KMS-11 (cell line): ENCODE data around the gene PTX4.

Source experiments
- H2AFZ ChIP-seq: fragments of 200-600 bp; sonication (generic); 2 replicates; pipeline ENCODE4 v1.6.1; 2016; ENCODE audit warnings: antibody characterized with exemption, mixed run types, low read depth
- H3K27ac ChIP-seq: fragments of 200-600 bp; sonication (generic); 2 replicates; pipeline ENCODE4 v1.6.1; 2016; ENCODE audit warnings: mild to moderate bottlenecking, mixed run types
- H3K27me3 ChIP-seq: fragments of 200-600 bp; sonication (generic); 2 replicates; pipeline ENCODE4 v1.6.1; 2017; ENCODE audit warnings: mild to moderate bottlenecking, low read depth, mixed run types, moderate library complexity; ENCODE audit not compliant: insufficient read depth
- H3K36me3 ChIP-seq: fragments of 200-600 bp; sonication (generic); 2 replicates; pipeline ENCODE4 v1.6.1; 2017; ENCODE audit warnings: mild to moderate bottlenecking, mixed run types; ENCODE audit not compliant: insufficient read depth
- H3K4me1 ChIP-seq: fragments of 200-600 bp; sonication (generic); 2 replicates; pipeline ENCODE4 v1.6.1; 2016; ENCODE audit warnings: mild to moderate bottlenecking, low read depth, mixed run types; ENCODE audit not compliant: poor library complexity, severe bottlenecking
- H3K4me2 ChIP-seq: fragments of 200-600 bp; sonication (generic); 2 replicates; pipeline ENCODE4 v1.7.0; 2016; ENCODE audit warnings: mild to moderate bottlenecking, mixed run types
- H3K4me3 ChIP-seq: fragments of 200-600 bp; sonication (generic); IDR thresholded peaks from 2 replicates; pipeline ENCODE4 v1.6.1; 2017; ENCODE audit warnings: low read depth, low read length, mixed read lengths; ENCODE audit not compliant: insufficient read depth
- H3K79me2 ChIP-seq: fragments of 200-600 bp; sonication (generic); 2 replicates; pipeline ENCODE4 v1.6.1; 2016; ENCODE audit warnings: low read depth, mixed run types; ENCODE audit not compliant: insufficient read depth
- H3K9ac ChIP-seq: fragments of 200-600 bp; sonication (generic); 2 replicates; pipeline ENCODE4 v1.6.1; 2016; ENCODE audit warnings: mild to moderate bottlenecking, mixed run types
- H4K20me1 ChIP-seq: fragments of 200-600 bp; sonication (generic); 2 replicates; pipeline ENCODE4 v1.6.1; 2016; ENCODE audit warnings: mild to moderate bottlenecking, mixed run types; ENCODE audit not compliant: insufficient read depth
- CTCF ChIP-seq: fragments of 200-600 bp; sonication (generic); conservative IDR thresholded peaks from 2 replicates; pipeline ENCODE4 v1.6.1; 2017; ENCODE audit warnings: low read depth, mild to moderate bottlenecking, antibody characterized with exemption, low read length, moderate library complexity, mixed read lengths

The PTX4 gene

GRCh38 chr16:1495211-1495888 lies 6.6 kb upstream of the PTX4 start:
- TF ChIP-seq CTCF = no peak
- H3K79me2 ChIP-seq = peaks cover 20% of the 10 kb centered on the region
- no peak overlapping the region for H3K4me3 ChIP-seq
- H3K4me2 ChIP-seq = no peak overlapping the region
- no peak overlapping the region for H3K9ac ChIP-seq
- H4K20me1 ChIP-seq = no peaks in the 10 kb centered on the region
- H3K36me3 ChIP-seq = no peaks in the 10 kb centered on the region; the same call in 1 of the 2 replicates
- H3K27me3 ChIP-seq = no peaks in the 10 kb centered on the region
- peaks cover 15% of the 10 kb centered on the region for H3K4me1 ChIP-seq
- no peak overlapping the region for H3K27ac ChIP-seq
- H2AFZ ChIP-seq = no peak overlapping the region

- Histone ChIP-seq H3K9ac (no peak overlapping the region), H3K36me3 (no peaks in the 10 kb centered on the region; the same call in 1 of the 2 replicates), H3K79me2 (peaks cover 20% of the 10 kb centered on the region), H4K20me1 (no peaks in the 10 kb centered on the region), H3K4me2 (peak overlapping the region; percentile 71; the same call in 1 of the 2 replicates), H3K4me1 (peaks cover 15% of the 10 kb centered on the region), H2AFZ (no peak overlapping the region), H3K27ac (no peak overlapping the region), H3K27me3 (no peaks in the 10 kb centered on the region), H3K4me3 (no peak overlapping the region)
- TF ChIP-seq CTCF = no peak
Observed at GRCh38 chr16:1494711-1495110, 6.0 kb upstream of the PTX4 start.

GRCh38 chr16:1494129-1494640 lies 5.4 kb upstream of the PTX4 start:
- no peaks in the 10 kb centered on the region for H4K20me1 ChIP-seq
- H3K4me2 ChIP-seq = peak overlapping the region; percentile 71
- H3K4me1 ChIP-seq = peaks cover 15% of the 10 kb centered on the region
- TF ChIP-seq CTCF = no peak
- no peaks in the 10 kb centered on the region for H3K27me3 ChIP-seq
- no peak overlapping the region for H2AFZ ChIP-seq
- no peak overlapping the region for H3K27ac ChIP-seq
- peak overlapping the region; percentile 90; the same call in 1 of the 2 replicates for H3K9ac ChIP-seq
- peaks cover 20% of the 10 kb centered on the region for H3K79me2 ChIP-seq
- no peaks in the 10 kb centered on the region; the same call in 1 of the 2 replicates for H3K36me3 ChIP-seq
- H3K4me3 ChIP-seq = no peak overlapping the region

GRCh38 chr16:1493746-1494094 lies 5.0 kb upstream of the PTX4 start:
- peak overlapping the region; percentile 63 for H2AFZ ChIP-seq
- TF ChIP-seq CTCF = no peak
- H3K27me3 ChIP-seq = peaks cover 3% of the 10 kb centered on the region; the same call in 1 of the 2 replicates
- peak overlapping the region; percentile 90 for H3K9ac ChIP-seq
- H4K20me1 ChIP-seq = no peaks in the 10 kb centered on the region
- H3K36me3 ChIP-seq = no peaks in the 10 kb centered on the region; the same call in 1 of the 2 replicates
- no peak overlapping the region for H3K4me3 ChIP-seq
- H3K4me1 ChIP-seq = peaks cover 15% of the 10 kb centered on the region
- H3K27ac ChIP-seq = peak overlapping the region; percentile 56
- peaks cover 20% of the 10 kb centered on the region for H3K79me2 ChIP-seq
- H3K4me2 ChIP-seq = peak overlapping the region; percentile 71
